Astrocyte of the hippocampus (primary cell): Measurements from ENCODE around the gene RTL3.
A peak's percentile ranks its signal among the peaks of the same experiment; 100 is the strongest.

ENCODE experiments used
- DNase-seq: peaks from one replicate; pipeline ENCODE4 v3.0.0; 2011; ENCODE audit warnings: low read depth, low spot score

Gene RTL3

DNA sequence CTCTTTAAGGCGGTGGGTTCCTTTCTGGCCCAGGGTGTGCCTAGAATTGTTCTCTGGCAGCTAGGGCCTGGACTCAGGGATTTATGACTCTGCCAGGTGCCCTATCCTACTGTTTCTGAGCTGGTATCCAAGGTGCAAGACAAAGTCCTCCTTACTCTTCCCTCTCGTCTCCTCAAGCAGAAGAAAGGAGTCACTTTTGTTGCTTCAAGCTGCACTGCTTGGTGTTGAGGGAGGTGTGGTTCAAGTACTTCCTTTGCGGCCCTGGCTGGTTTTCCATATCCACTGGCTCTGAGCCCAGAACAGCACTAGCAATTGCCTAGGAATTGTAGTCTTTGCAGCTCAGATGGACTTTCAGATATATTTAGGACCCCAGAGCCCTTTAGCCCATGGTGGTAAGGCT, 39.3 kb downstream of the RTL3 start:
- DNase-seq, result peak; percentile 34

DNA sequence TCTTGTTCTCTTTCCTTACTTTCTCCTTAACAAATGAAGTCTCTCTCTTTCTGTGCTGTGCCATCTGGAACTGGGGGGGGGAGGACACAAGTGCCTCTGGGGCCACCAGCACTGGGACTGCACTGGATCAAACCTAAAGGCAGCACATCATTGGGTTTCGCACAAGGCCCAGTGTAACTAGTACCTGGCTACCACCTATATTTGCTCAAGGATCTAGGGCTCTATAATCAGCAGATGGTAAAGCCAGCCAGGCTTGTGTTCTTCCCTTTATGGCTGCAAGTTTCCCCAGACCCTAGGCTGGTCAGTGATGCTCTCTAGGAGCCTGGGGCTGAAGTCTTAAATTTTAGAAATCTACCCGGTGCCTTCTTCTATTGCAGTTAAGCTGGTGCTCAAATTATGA, 40.1 kb downstream of the RTL3 start:
- DNase-seq, result no peak

DNA sequence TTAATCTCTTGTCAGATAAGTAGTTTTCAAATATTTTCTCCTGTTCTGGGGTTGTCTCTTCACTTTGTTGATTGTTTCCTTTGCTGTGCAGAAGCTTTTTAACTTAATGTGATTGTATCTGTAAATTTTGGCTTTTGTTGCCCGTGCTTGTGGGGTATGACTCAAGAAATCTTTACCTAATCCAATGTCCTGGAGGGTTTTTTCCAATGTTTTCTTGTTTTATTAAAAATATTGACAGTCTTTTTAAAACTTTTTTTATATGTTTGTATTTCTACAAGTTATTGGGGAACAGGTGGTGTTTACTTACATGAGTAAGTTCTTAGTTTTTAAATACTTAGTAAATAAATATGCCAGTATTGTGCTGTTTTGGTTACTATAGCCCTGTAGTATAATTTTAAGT, 44.9 kb downstream of the RTL3 start:
- no peak for DNase-seq
